Ovary (tissue), 9 donors: ENCODE measurements around the gene RIPOR2. TPM values are rescaled to one million over a fixed set of nuclear protein-coding genes. Genes with fewer than 3 reads are reported as not detected.
"Not testable (repeated sequence)": the region's sequence is repeated elsewhere in the genome, so short reads cannot be mapped to it uniquely, and the experiment has no call there.

Source experiments
- DNase-seq, 5 donors: peaks; one replicate each; pipeline ENCODE4 v3.0.0-alpha.2; 2019 to 2020
- H3K27ac ChIP-seq, 2 donors: fragments of 200-600 bp; one replicate each; pipeline versions ENCODE4 v1.5.1 to v1.8.0; 2019 to 2022
- H3K27me3 ChIP-seq: fragments of 200-600 bp; one replicate; pipeline ENCODE4 v1.8.0; 2022
- H3K36me3 ChIP-seq: fragments of 200-600 bp; sonication (generic); one replicate; pipeline ENCODE4 v1.5.1; 2019
- H3K4me1 ChIP-seq: one replicate; pipeline ENCODE4 v1.8.1; 2013; ENCODE audit warnings: mild to moderate bottlenecking, moderate library complexity; ENCODE audit not compliant: insufficient read depth
- H3K4me3 ChIP-seq: fragments of 200-600 bp; sonication (generic); one replicate; pipeline ENCODE4 v1.5.1; 2017
- H3K9me3 ChIP-seq, 2 donors: fragments of 200-600 bp in 1 of 2; sonication (generic) in 1 of 2; one replicate each; pipeline versions ENCODE4 v1.5.1 to v1.8.1; 2013 to 2019; ENCODE audit warnings: mild to moderate bottlenecking in 1 of 2, moderate library complexity in 1 of 2
- CTCF ChIP-seq, 3 donors: fragments of 450-650 bp in 2 of 3; fragments of 200-600 bp in 1 of 3; IDR thresholded peaks; one replicate each; pipeline versions ENCODE4 v1.5.1 to v1.8.0; 2016 to 2022; ENCODE audit warnings: antibody characterized with exemption in 3 of 3, mild to moderate bottlenecking in 1 of 3
- EP300 ChIP-seq: sonication (generic); formaldehyde crosslinking; IDR thresholded peaks from one replicate; pipeline ENCODE4 v1.6.1; 2017; ENCODE audit warnings: antibody characterized with exemption
- POLR2A ChIP-seq: fragments of 450-650 bp; IDR thresholded peaks from one replicate; pipeline ENCODE4 v1.6.1; 2017; ENCODE audit warnings: antibody characterized with exemption, mild to moderate bottlenecking, moderate library complexity
- WGBS, 3 donors: extraction: QIAGEN DNeasy Blood & Tissue Kit in 1 of 3; methylation state at CpG; one replicate each; pipeline versions ENCODE4 v1.1.5 to v1.1.7; 2013 to 2017; 5-methylcytosine and 5-hydroxymethylcytosine counted together
- intact Hi-C, 4 donors: fragments of 100-400 bp; cut with DNase I; formaldehyde crosslinking; loops; one replicate each; pipeline versions ENCODE4 v1.11.0 to v1.15.1; 2022 to 2023
- polyA plus RNA-seq, 2 donors: library from polyadenylated mRNA; stranded (reverse); fragments of 200-250 nt in 1 of 2; fragments of 350-450 nt in 1 of 2; fragmentation: Illumina TruSeq in 1 of 2; extraction: RNeasy Lipid Tissue Mini Kit (QIAGEN cat#74804) in 1 of 2; gene quantifications; one replicate each; pipeline ENCODE4 v1.2.3, GENCODE V29; 2013 to 2014
- total RNA-seq, 7 donors: library from RNA; depleted of rRNA in 2 of 7; stranded (reverse); fragments of >200 nt in 2 of 7; fragmentation: NEBNext Ultra II Directional in 3 of 7; extraction: Animal tissue kit (Norgen Biotek cat#: 25700) in 3 of 7; gene quantifications; one replicate each; pipeline versions ENCODE4 v1.1.0 to v1.2.4, GENCODE V29; 2016 to 2023
- donor health status: DM: no; HTN: no; CAD: no; lungs with moderate emphysema.
- donor health status: DM: no; HTN: no; CAD: no.
- donor health status: Bipolar disorder and iron deficiency.
- donor health status: DM: yes; HTN: yes; CAD: no.
- donor health status: DM: no; HTN: no; CAD: no.
- donor health status: DM: yes; HTN: yes; CAD: no.

Gene RIPOR2
- total and polyA plus RNA-seq, 9 donors: 1.1 to 14.4 (median 4.5) TPM

GRCh38 chr6:24931296-24931695 is 4.5 kb downstream of the RIPOR2 start:
- H3K9me3 ChIP-seq: no peaks in the 10 kb centered on the region
- intact Hi-C loops: no loop called here
- H3K36me3 ChIP-seq: no peaks in the 10 kb centered on the region
- H3K27me3 ChIP-seq: no peaks in the 10 kb centered on the region
- H3K27ac ChIP-seq: no peak overlapping the region
- TF ChIP-seq CTCF (IDR thresholded peaks at IDR 0.05) (no peak), EP300 (no peak), POLR2A (no peak)
- no peak for DNase-seq
- no peaks in the 10 kb centered on the region for H3K4me1 ChIP-seq
- no peak overlapping the region for H3K4me3 ChIP-seq

- Histone ChIP-seq H3K36me3 (no peaks in the 10 kb centered on the region), H3K27ac (no peak overlapping the region), H3K9me3 (no peaks in the 10 kb centered on the region), H3K27me3 (no peaks in the 10 kb centered on the region), H3K4me1 (no peaks in the 10 kb centered on the region), H3K4me3 (no peak overlapping the region)
- DNase-seq: no peak
- TF ChIP-seq POLR2A: no peak
- TF ChIP-seq EP300: no peak
- WGBS, 3 donors: 10 to 19% (median 11%) methylated on average over 2 of the region's 2 CpGs
- intact Hi-C loops: no loop called here
Measured at GRCh38 chr6:24930431-24930871, 5.3 kb downstream of the RIPOR2 start.

- no peak for TF ChIP-seq EP300
- no peak for TF ChIP-seq CTCF (IDR thresholded peaks at IDR 0.05)
- no peak for TF ChIP-seq POLR2A
- Histone ChIP-seq H3K36me3 (no peaks in the 10 kb centered on the region), H3K9me3 (no peaks in the 10 kb centered on the region), H3K4me3 (no peak overlapping the region), H3K27me3 (no peaks in the 10 kb centered on the region), H3K27ac (no peak overlapping the region), H3K4me1 (no peaks in the 10 kb centered on the region)
- intact Hi-C loops: no loop called here
- DNase-seq: no peak
- 52 to 71% (median 63%) methylated on average over 1 of the region's 1 CpG for WGBS, 3 donors
Measured at GRCh38 chr6:24929242-24929641, 6.5 kb downstream of the RIPOR2 start.

GRCh38 chr6:24927985-24928745 is 7.6 kb downstream of the RIPOR2 start:
- no peak for DNase-seq
- Histone ChIP-seq H3K4me3 (no peak overlapping the region), H3K27ac (no peak overlapping the region), H3K27me3 (no peaks in the 10 kb centered on the region), H3K4me1 (no peaks in the 10 kb centered on the region), H3K9me3 (no peaks in the 10 kb centered on the region), H3K36me3 (no peaks in the 10 kb centered on the region)
- no peak for TF ChIP-seq EP300
- TF ChIP-seq POLR2A: no peak
- TF ChIP-seq CTCF (IDR thresholded peaks at IDR 0.05): no peak
- WGBS, 3 donors: 39 to 47% (median 40%) methylated on average over 6 of the region's 6 CpGs
- intact Hi-C loops: no loop called here

GRCh38 chr6:24927277-24927955 is 8.3 kb downstream of the RIPOR2 start:
- Histone ChIP-seq H3K27me3 (no peaks in the 10 kb centered on the region), H3K4me3 (no peak overlapping the region), H3K4me1 (no peaks in the 10 kb centered on the region), H3K36me3 (no peaks in the 10 kb centered on the region), H3K27ac (no peak overlapping the region), H3K9me3 (no peaks in the 10 kb centered on the region)
- WGBS, 3 donors: 96 to 98% (median 96%) methylated on average over 3 of the region's 3 CpGs
- intact Hi-C loops: no loop called here
- no peak for DNase-seq
- TF ChIP-seq CTCF (IDR thresholded peaks at IDR 0.05) (no peak), EP300 (no peak), POLR2A (no peak)

GRCh38 chr6:24926647-24927046 is 9.1 kb downstream of the RIPOR2 start:
- 90 to 95% (median 93%) methylated on average over 3 of the region's 3 CpGs for WGBS, 3 donors
- H3K27ac ChIP-seq, H3K4me1 ChIP-seq, H3K27me3 ChIP-seq, DNase-seq, H3K36me3 ChIP-seq, intact Hi-C loops, H3K9me3 ChIP-seq, H3K4me3 ChIP-seq: not testable (repeated sequence)
